H1 (cell line): ENCODE results near the gene PDRG1.

Experiments
- ATF3 ChIP-seq: IDR thresholded peaks from 2 replicates; pipeline ENCODE4 v1.6.1; 2011; ENCODE audit warnings: low read depth, mild to moderate bottlenecking, low read length; ENCODE audit not compliant: insufficient read depth
- CBX5 ChIP-seq: fragments of 300-800, 300-1000 bp; sonication (generic); IDR thresholded peaks from 2 replicates; pipeline ENCODE4 v1.7.1; 2016; ENCODE audit warnings: antibody characterized with exemption, low read length, low read depth
- CTCF ChIP-seq, 3 experiments: IDR thresholded peaks; 1 replicate in 2 of 3; 2 replicates in 1 of 3; pipeline versions ENCODE4 v1.5.1 to v1.6.1; 2011; ENCODE audit warnings: low read length in 3 of 3, mild to moderate bottlenecking in 3 of 3, inconsistent platforms in 2 of 3, low read depth in 1 of 3, moderate library complexity in 1 of 3; ENCODE audit not compliant: insufficient read depth in 1 of 3; ENCODE audit errors: control extremely low read depth in 1 of 3
- E2F6 ChIP-seq: IDR thresholded peaks from 2 replicates; pipeline ENCODE4 v1.6.1; 2012; ENCODE audit warnings: inconsistent platforms
- JUND ChIP-seq: IDR thresholded peaks from 2 replicates; pipeline ENCODE4 v1.6.1; 2011; ENCODE audit warnings: mild to moderate bottlenecking, improper control_type of control experiment, low read length

GRCh38 chr20:31936420-31936819, 15.4 kb downstream of the PDRG1 start:
- no peak for TF ChIP-seq CBX5
- TF ChIP-seq CTCF (IDR thresholded peaks at IDR 0.05; ENCODE audit: control extremely low read depth in 1 of 3, insufficient read depth in 1 of 3, low read depth in 1 of 3, low read length in 3 of 3): no peak
- TF ChIP-seq ATF3: no peak
- TF ChIP-seq JUND: no peak
- no peak for TF ChIP-seq E2F6
